SK-N-SH (cell line): Measurements from ENCODE around the gene OR6X1. TPM values are rescaled to one million over a fixed set of nuclear protein-coding genes. Genes with fewer than 3 reads are reported as not detected.

Experiments
- CTCF ChIA-PET: fragments of 300-600, 350-600 bp; formaldehyde crosslinking; extraction: SDS; loops from one replicate; lab custom pipeline; 2021; lab: Yijun Ruan, JAX
- POLR2A ChIA-PET: fragments of 350-600 bp; sonication (Branson Sonifier 250); formaldehyde crosslinking; extraction: SDS; loops from one replicate; lab custom pipeline; 2020; ENCODE audit warnings: antibody characterized with exemption, inconsistent platforms; lab: Yijun Ruan, JAX
- DNase-seq: peaks from one replicate; pipeline ENCODE4 v3.0.0; 2012
- H2AFZ ChIP-seq: fragments of 200-600 bp; sonication (generic); 2 replicates; pipeline ENCODE4 v1.8.1; 2016; ENCODE audit warnings: antibody characterized with exemption, mild to moderate bottlenecking, low read depth
- H3F3A ChIP-seq: fragments of 200-600 bp; sonication (generic); replicated peaks from 2 replicates; pipeline ENCODE3; 2016; ENCODE audit warnings: antibody characterized with exemption, mild to moderate bottlenecking; ENCODE audit not compliant: insufficient read depth
- H3K27ac ChIP-seq, 2 experiments: fragments of 200-500 bp in 1 of 2; fragments of 200-600 bp in 1 of 2; sonication (Bioruptor generic) in 1 of 2; sonication (generic), shearing (Covaris generic) in 1 of 2; 2 replicates each; pipeline versions ENCODE4 v1.5.1 to v1.6.1; 2014 to 2016; ENCODE audit warnings: low read depth in 2 of 2, inconsistent platforms in 1 of 2, low read length in 1 of 2, mild to moderate bottlenecking in 1 of 2, mixed read lengths in 1 of 2
- H3K27me3 ChIP-seq: fragments of 200-600 bp; sonication (generic), shearing (Covaris generic); 2 replicates; pipeline ENCODE4 v1.6.1; 2016; ENCODE audit warnings: mixed run types; ENCODE audit not compliant: insufficient read depth
- H3K36me3 ChIP-seq, 2 experiments: fragments of 200-500 bp in 1 of 2; fragments of 200-600 bp in 1 of 2; sonication (Bioruptor generic) in 1 of 2; sonication (generic) in 1 of 2; replicated peaks in 1 of 2; 2 replicates each; pipeline versions ENCODE3 to v1.5.1; 2014 to 2016; ENCODE audit warnings: low read length in 1 of 2, mild to moderate bottlenecking in 1 of 2; ENCODE audit not compliant: insufficient read depth in 2 of 2, control insufficient read depth in 1 of 2
- H3K4me1 ChIP-seq, 2 experiments: fragments of 200-500 bp in 1 of 2; fragments of 200-600 bp in 1 of 2; sonication (Bioruptor generic) in 1 of 2; sonication (generic), shearing (Covaris generic) in 1 of 2; 2 replicates each; pipeline versions ENCODE4 v1.5.1 to v1.6.1; 2014 to 2016; ENCODE audit warnings: low read depth in 1 of 2, low read length in 1 of 2, mixed run types in 1 of 2; ENCODE audit not compliant: insufficient read depth in 2 of 2, control insufficient read depth in 1 of 2
- H3K4me2 ChIP-seq: fragments of 200-600 bp; sonication (generic), shearing (Covaris generic); 2 replicates; pipeline ENCODE4 v1.6.1; 2017; ENCODE audit warnings: mixed run types
- H3K4me3 ChIP-seq, 2 experiments: fragments of 200-500 bp in 1 of 2; fragments of 200-600 bp in 1 of 2; sonication (Bioruptor generic) in 1 of 2; sonication (generic), shearing (Covaris generic) in 1 of 2; 2 replicates each; pipeline versions ENCODE4 v1.5.1 to v1.8.1; 2014 to 2016; ENCODE audit warnings: low read depth in 2 of 2, inconsistent platforms in 1 of 2, low read length in 1 of 2, mild to moderate bottlenecking in 1 of 2, mixed read lengths in 1 of 2, moderate library complexity in 1 of 2
- H3K79me2 ChIP-seq: fragments of 200-600 bp; sonication (generic); 2 replicates; pipeline ENCODE4 v1.8.1; 2017; ENCODE audit warnings: mild to moderate bottlenecking; ENCODE audit not compliant: insufficient read depth
- H3K9ac ChIP-seq: fragments of 200-600 bp; sonication (generic); 2 replicates; pipeline ENCODE4 v1.6.1; 2017; ENCODE audit warnings: mixed run types
- H3K9me2 ChIP-seq: fragments of 200-600 bp; sonication (generic); 2 replicates; pipeline ENCODE4 v1.6.1; 2017; ENCODE audit warnings: mixed run types
- H3K9me3 ChIP-seq: fragments of 200-600 bp; sonication (generic); 2 replicates; pipeline ENCODE4 v1.6.1; 2017; ENCODE audit warnings: mixed run types, mild to moderate bottlenecking, moderate library complexity
- H4K20me1 ChIP-seq: fragments of 200-600 bp; sonication (generic); 2 replicates; pipeline ENCODE4 v1.6.1; 2017; ENCODE audit warnings: mild to moderate bottlenecking, mixed run types; ENCODE audit not compliant: insufficient read depth
- CHD2 ChIP-seq: fragments of 150-350 bp; IDR thresholded peaks from 2 replicates; pipeline ENCODE4 v1.6.1; 2018; ENCODE audit warnings: low read length; ENCODE audit not compliant: partially characterized antibody
- ELF1 ChIP-seq: IDR thresholded peaks from 2 replicates; pipeline ENCODE4 v1.4.0; 2012
- EP300 ChIP-seq, 2 experiments: IDR thresholded peaks; 2 replicates each; pipeline versions ENCODE4 v1.4.0 to v1.6.1; 2012; ENCODE audit warnings: borderline replicate concordance in 1 of 2, low read depth in 1 of 2, low read length in 1 of 2
- EZH2phosphoT487 ChIP-seq: fragments of 200-600 bp; sonication (generic); IDR thresholded peaks from 2 replicates; pipeline ENCODE4 v1.6.1; 2017; ENCODE audit warnings: low read depth, mixed run types, mild to moderate bottlenecking, antibody characterized with exemption, moderate library complexity, borderline replicate concordance
- FOSL2 ChIP-seq: IDR thresholded peaks from 2 replicates; pipeline ENCODE4 v1.4.0; 2012; ENCODE audit warnings: low read depth, mild to moderate bottlenecking, moderate library complexity, borderline replicate concordance
- FOXJ3 ChIP-seq: sonication (generic); formaldehyde crosslinking; IDR thresholded peaks from 2 replicates; pipeline ENCODE4 v1.5.1; 2020; ENCODE audit warnings: mild to moderate bottlenecking, missing genetic modification reagents
- JUND ChIP-seq: IDR thresholded peaks from 2 replicates; pipeline ENCODE4 v1.4.0; 2012
- NFIC ChIP-seq: IDR thresholded peaks from 2 replicates; pipeline ENCODE4 v1.4.0; 2012; ENCODE audit warnings: borderline replicate concordance
- NRF1 ChIP-seq: IDR thresholded peaks from 2 replicates; pipeline ENCODE4 v1.6.1; 2012; ENCODE audit warnings: low read depth, mild to moderate bottlenecking, low read length
- POLR2AphosphoS5 ChIP-seq: IDR thresholded peaks from 2 replicates; pipeline ENCODE4 v1.6.1; 2012; ENCODE audit warnings: low read depth, low read length
- RCOR1 ChIP-seq: fragments of 150-350 bp; IDR thresholded peaks from 2 replicates; pipeline ENCODE4 v1.6.1; 2017; ENCODE audit warnings: antibody characterized with exemption, low read length
- RFX5 ChIP-seq: IDR thresholded peaks from 2 replicates; pipeline ENCODE4 v1.6.1; 2012; ENCODE audit warnings: mild to moderate bottlenecking, improper control_type of control experiment, low read length
- SMC3 ChIP-seq: IDR thresholded peaks from 2 replicates; pipeline ENCODE4 v1.6.1; 2012; ENCODE audit warnings: low read depth, low read length, improper control_type of control experiment
- USF1 ChIP-seq: IDR thresholded peaks from 2 replicates; pipeline ENCODE4 v1.4.0; 2012; ENCODE audit warnings: low read depth, borderline replicate concordance
- YY1 ChIP-seq: IDR thresholded peaks from 2 replicates; pipeline ENCODE4 v1.4.0; 2012; ENCODE audit warnings: low read depth, mild to moderate bottlenecking
- WGBS: methylation state at CpG from one replicate; pipeline ENCODE4 v1.1.6; 2017; ENCODE audit warnings: low lambda C conversion rate; 5-methylcytosine and 5-hydroxymethylcytosine counted together
- polyA plus RNA-seq, 3 experiments: library from polyadenylated mRNA; depleted of rRNA; stranded (reverse); fragments of >200 nt; gene quantifications; 2 replicates each; pipeline ENCODE4 v1.2.3, GENCODE V29; 2012
- TF ChIP-seq, protein P1 (sequence below): fragments of 150-350 bp; IDR thresholded peaks from 2 replicates; pipeline ENCODE4 v1.6.1; 2017; ENCODE audit warnings: antibody characterized with exemption, low read length, low read depth, borderline replicate concordance
- TF ChIP-seq, protein P2 (sequence below): fragments of 200-600 bp; sonication (generic); IDR thresholded peaks from 2 replicates; pipeline ENCODE4 v1.6.1; 2017; ENCODE audit warnings: antibody characterized with exemption, mild to moderate bottlenecking, moderate library complexity
- TF ChIP-seq, protein P3 (sequence below): IDR thresholded peaks from 2 replicates; pipeline ENCODE4 v1.4.0; 2012; ENCODE audit warnings: low read depth, borderline replicate concordance

Gene OR6X1
- polyA plus RNA-seq, 1 of the 3 experiments (the other 2 are of a cell fraction): not detected

DNA sequence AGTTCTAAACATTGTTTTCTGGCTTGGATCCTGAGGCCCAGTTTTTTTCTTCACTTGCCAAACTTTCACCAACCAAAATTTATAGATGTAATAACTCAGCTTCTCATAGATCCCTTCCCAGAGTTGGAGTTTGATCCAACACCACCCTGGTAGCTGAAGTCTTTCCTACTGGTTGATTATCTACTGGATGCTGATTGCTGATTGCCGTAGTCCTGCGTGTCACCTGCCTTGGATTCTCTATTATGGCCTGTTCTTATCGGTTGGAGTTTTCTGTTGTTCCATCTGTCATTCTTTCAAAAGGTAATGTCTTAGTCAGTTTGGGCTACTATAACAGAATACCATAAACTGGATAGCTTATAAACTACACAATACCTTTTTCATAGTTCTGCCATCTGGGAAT lies 17.3 kb upstream of the OR6X1 start:
- no peak overlapping the region for H3K27ac ChIP-seq
- H3K36me3 ChIP-seq: no peaks in the 10 kb centered on the region
- DNase-seq: no peak
- no peaks in the 10 kb centered on the region for H3K79me2 ChIP-seq
- H3K4me3 ChIP-seq: no peak overlapping the region
- no peaks in the 10 kb centered on the region for H3K9me2 ChIP-seq
- ChIA-PET POLR2A (no interaction called here), CTCF (no interaction called here)
- H3K4me2 ChIP-seq: no peak overlapping the region
- no peaks in the 10 kb centered on the region; the same call in 1 of the 2 replicates for H3K27me3 ChIP-seq
- WGBS: 70% methylated on average over 3 of the region's 3 CpGs
- H3K4me1 ChIP-seq: no peaks in the 10 kb centered on the region
- H4K20me1 ChIP-seq: no peaks in the 10 kb centered on the region
- H3F3A ChIP-seq: no peaks in the 10 kb centered on the region
- TF ChIP-seq, protein P1, sequence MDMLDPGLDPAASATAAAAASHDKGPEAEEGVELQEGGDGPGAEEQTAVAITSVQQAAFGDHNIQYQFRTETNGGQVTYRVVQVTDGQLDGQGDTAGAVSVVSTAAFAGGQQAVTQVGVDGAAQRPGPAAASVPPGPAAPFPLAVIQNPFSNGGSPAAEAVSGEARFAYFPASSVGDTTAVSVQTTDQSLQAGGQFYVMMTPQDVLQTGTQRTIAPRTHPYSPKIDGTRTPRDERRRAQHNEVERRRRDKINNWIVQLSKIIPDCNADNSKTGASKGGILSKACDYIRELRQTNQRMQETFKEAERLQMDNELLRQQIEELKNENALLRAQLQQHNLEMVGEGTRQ: no peak
- TF ChIP-seq USF1 (no peak), SMC3 (no peak), RCOR1 (no peak), ELF1 (no peak), YY1 (no peak)
- TF ChIP-seq, protein P2, sequence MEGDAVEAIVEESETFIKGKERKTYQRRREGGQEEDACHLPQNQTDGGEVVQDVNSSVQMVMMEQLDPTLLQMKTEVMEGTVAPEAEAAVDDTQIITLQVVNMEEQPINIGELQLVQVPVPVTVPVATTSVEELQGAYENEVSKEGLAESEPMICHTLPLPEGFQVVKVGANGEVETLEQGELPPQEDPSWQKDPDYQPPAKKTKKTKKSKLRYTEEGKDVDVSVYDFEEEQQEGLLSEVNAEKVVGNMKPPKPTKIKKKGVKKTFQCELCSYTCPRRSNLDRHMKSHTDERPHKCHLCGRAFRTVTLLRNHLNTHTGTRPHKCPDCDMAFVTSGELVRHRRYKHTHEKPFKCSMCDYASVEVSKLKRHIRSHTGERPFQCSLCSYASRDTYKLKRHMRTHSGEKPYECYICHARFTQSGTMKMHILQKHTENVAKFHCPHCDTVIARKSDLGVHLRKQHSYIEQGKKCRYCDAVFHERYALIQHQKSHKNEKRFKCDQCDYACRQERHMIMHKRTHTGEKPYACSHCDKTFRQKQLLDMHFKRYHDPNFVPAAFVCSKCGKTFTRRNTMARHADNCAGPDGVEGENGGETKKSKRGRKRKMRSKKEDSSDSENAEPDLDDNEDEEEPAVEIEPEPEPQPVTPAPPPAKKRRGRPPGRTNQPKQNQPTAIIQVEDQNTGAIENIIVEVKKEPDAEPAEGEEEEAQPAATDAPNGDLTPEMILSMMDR: no peak
- no peak overlapping the region for H2AFZ ChIP-seq
- H3K9me3 ChIP-seq: no peaks in the 10 kb centered on the region
- no peak overlapping the region for H3K9ac ChIP-seq

DNA sequence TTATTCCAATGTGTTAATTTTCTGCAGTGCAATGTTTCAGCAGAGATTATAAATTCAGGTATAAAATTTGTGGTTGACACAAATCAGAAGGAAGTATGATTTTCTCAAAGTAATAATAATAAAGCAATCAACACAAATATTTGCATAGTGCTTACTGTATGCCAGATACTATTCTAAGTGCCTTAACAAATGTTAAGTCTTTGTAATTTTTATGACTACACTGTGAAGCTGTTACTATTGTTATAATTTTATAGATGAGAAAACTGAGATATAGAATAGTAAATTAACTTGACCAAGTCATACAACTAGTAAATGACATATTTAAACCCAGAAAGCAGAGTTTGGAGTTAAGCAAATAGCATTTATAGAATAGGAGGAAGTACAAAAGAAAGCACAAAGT lies 16.4 kb upstream of the OR6X1 start:
- TF ChIP-seq, protein P3, sequence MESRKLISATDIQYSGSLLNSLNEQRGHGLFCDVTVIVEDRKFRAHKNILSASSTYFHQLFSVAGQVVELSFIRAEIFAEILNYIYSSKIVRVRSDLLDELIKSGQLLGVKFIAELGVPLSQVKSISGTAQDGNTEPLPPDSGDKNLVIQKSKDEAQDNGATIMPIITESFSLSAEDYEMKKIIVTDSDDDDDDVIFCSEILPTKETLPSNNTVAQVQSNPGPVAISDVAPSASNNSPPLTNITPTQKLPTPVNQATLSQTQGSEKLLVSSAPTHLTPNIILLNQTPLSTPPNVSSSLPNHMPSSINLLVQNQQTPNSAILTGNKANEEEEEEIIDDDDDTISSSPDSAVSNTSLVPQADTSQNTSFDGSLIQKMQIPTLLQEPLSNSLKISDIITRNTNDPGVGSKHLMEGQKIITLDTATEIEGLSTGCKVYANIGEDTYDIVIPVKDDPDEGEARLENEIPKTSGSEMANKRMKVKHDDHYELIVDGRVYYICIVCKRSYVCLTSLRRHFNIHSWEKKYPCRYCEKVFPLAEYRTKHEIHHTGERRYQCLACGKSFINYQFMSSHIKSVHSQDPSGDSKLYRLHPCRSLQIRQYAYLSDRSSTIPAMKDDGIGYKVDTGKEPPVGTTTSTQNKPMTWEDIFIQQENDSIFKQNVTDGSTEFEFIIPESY: no peak
- TF ChIP-seq POLR2AphosphoS5 (no peak), RFX5 (no peak), EP300 (IDR thresholded peaks at IDR 0.05; ENCODE audit: borderline replicate concordance in 1 of 2, low read depth in 1 of 2, low read length in 1 of 2) (no peak), CHD2 (no peak), JUND (no peak), SMC3 (no peak), NFIC (no peak), EZH2phosphoT487 (no peak), FOSL2 (no peak), NRF1 (no peak), FOXJ3 (CRISPR knock-in tag) (no peak)
- Histone ChIP-seq H3K4me1 (no peaks in the 10 kb centered on the region), H3K9me2 (no peaks in the 10 kb centered on the region), H3K27me3 (no peaks in the 10 kb centered on the region), H3K9ac (no peak overlapping the region), H3K36me3 (no peaks in the 10 kb centered on the region), H3K9me3 (no peaks in the 10 kb centered on the region), H4K20me1 (no peaks in the 10 kb centered on the region), H3K27ac (no peak overlapping the region), H3F3A (no peaks in the 10 kb centered on the region), H2AFZ (no peak overlapping the region), H3K4me3 (no peak overlapping the region), H3K4me2 (no peak overlapping the region), H3K79me2 (no peaks in the 10 kb centered on the region)
- ChIA-PET CTCF (no interaction called here), POLR2A (no interaction called here)
- DNase-seq: no peak
